GM12878 (cell line): ENCODE data around the gene HCRT. TPM values are rescaled to one million over a fixed set of nuclear protein-coding genes. Genes with fewer than 3 reads are reported as not detected.

Experiments
- FOS ChIP-seq: IDR thresholded peaks from 3 replicates; pipeline ENCODE4 v1.6.1; 2011; ENCODE audit warnings: borderline replicate concordance; ENCODE audit not compliant: insufficient read length; ENCODE audit errors: extremely low read depth
- GABPA ChIP-seq: IDR thresholded peaks from 2 replicates; pipeline ENCODE4 v1.6.1; 2014; ENCODE audit warnings: antibody characterized with exemption, low read depth, mild to moderate bottlenecking, inconsistent platforms
- GATAD2B ChIP-seq: fragments of 450-650 bp; conservative IDR thresholded peaks from 2 replicates; pipeline ENCODE4 v1.6.1; 2017; ENCODE audit warnings: low read depth, mild to moderate bottlenecking, moderate library complexity
- HDAC2 ChIP-seq: fragments of 200-600 bp; sonication (generic); IDR thresholded peaks from 2 replicates; pipeline ENCODE4 v1.6.1; 2017
- IKZF2 ChIP-seq, 2 experiments: fragments of 450-650 bp; IDR thresholded peaks; 2 replicates each; pipeline ENCODE4 v1.6.1; 2017; ENCODE audit warnings: mild to moderate bottlenecking in 2 of 2, moderate library complexity in 2 of 2
- KLF5 ChIP-seq: fragments of 450-650 bp; IDR thresholded peaks from 2 replicates; pipeline ENCODE4 v1.6.1; 2014; ENCODE audit warnings: mild to moderate bottlenecking; ENCODE audit not compliant: partially characterized antibody
- MYB ChIP-seq: fragments of 150-350 bp; IDR thresholded peaks from 2 replicates; pipeline ENCODE4 v1.6.1; 2014; ENCODE audit warnings: mild to moderate bottlenecking, low read depth, low read length, borderline replicate concordance
- MYC ChIP-seq: IDR thresholded peaks from 2 replicates; pipeline ENCODE4 v1.6.1; 2011; ENCODE audit warnings: mild to moderate bottlenecking, low read length, moderate library complexity, inconsistent platforms; ENCODE audit not compliant: insufficient read depth, insufficient replicate concordance, insufficient read length, severe bottlenecking
- NBN ChIP-seq: fragments of 450-650 bp; IDR thresholded peaks from 2 replicates; pipeline ENCODE4 v1.6.1; 2016
- RAD51 ChIP-seq: fragments of 450-650 bp; IDR thresholded peaks from 2 replicates; pipeline ENCODE4 v1.6.1; 2016; ENCODE audit warnings: moderate library complexity, mild to moderate bottlenecking, inconsistent platforms
- RBBP5 ChIP-seq: fragments of 200-600 bp; sonication (generic); conservative IDR thresholded peaks from 2 replicates; pipeline ENCODE4 v1.6.1; 2016
- RELA ChIP-seq: fragments of 450-650 bp; IDR thresholded peaks from 2 replicates; pipeline ENCODE4 v1.8.0; 2014; ENCODE audit warnings: borderline replicate concordance; ENCODE audit not compliant: partially characterized antibody
- SUZ12 ChIP-seq: fragments of 200-600 bp; sonication (generic); IDR thresholded peaks from one replicate; pipeline ENCODE4 v1.6.1; 2018; ENCODE audit warnings: antibody characterized with exemption, mild to moderate bottlenecking; ENCODE audit not compliant: unreplicated experiment
- TCF7 ChIP-seq: IDR thresholded peaks from 2 replicates; pipeline ENCODE4 v1.6.1; 2014; ENCODE audit warnings: antibody characterized with exemption, borderline replicate concordance
- WRNIP1 ChIP-seq: IDR thresholded peaks from 2 replicates; pipeline ENCODE4 v1.6.1; 2011; ENCODE audit warnings: low read depth, low read length, improper control_type of control experiment, borderline replicate concordance
- YBX1 ChIP-seq: fragments of 450-650 bp; IDR thresholded peaks from 2 replicates; pipeline ENCODE4 v1.6.1; 2016; ENCODE audit warnings: antibody characterized with exemption
- ZBED1 ChIP-seq: IDR thresholded peaks from 2 replicates; pipeline ENCODE4 v1.6.1; 2016; ENCODE audit warnings: borderline replicate concordance
- polyA plus RNA-seq, 11 experiments: library from polyadenylated mRNA; depleted of rRNA in 4 of 11; unstranded in 6 of 11; stranded (reverse) in 5 of 11; fragments of >200 nt; fragmentation: Nextera tagmentation in 4 of 11; fragmentation: Illumina TruSeq in 1 of 11; extraction: Ambion mirVana in 4 of 11; extraction: Trizol in 1 of 11; gene quantifications; 1 replicate in 1 of 11; 2 replicates in 10 of 11; pipeline versions ENCODE4 v1.2.1 to v1.2.3, GENCODE V29; 2011 to 2016; ENCODE audit warnings: inconsistent platforms in 2 of 11, missing spikeins in 2 of 11, low read depth in 1 of 11
- total RNA-seq, 4 experiments: library from RNA; depleted of rRNA in 3 of 4; stranded (reverse); fragments of >200 nt in 3 of 4; fragmentation: Illumina TruSeq in 1 of 4; extraction: Trizol in 1 of 4; gene quantifications; 2 replicates each; pipeline versions ENCODE4 v1.2.1 to v1.2.3, GENCODE V29; 2013 to 2021
- TF ChIP-seq, protein P1 (sequence below): fragments of 450-650 bp; IDR thresholded peaks from 2 replicates; pipeline ENCODE4 v1.6.1; 2017; ENCODE audit warnings: mild to moderate bottlenecking, low read depth, inconsistent platforms; ENCODE audit not compliant: poor library complexity, severe bottlenecking
- TF ChIP-seq, protein P2 (sequence below): fragments of 150-350 bp; IDR thresholded peaks from 2 replicates; pipeline ENCODE4 v1.6.1; 2016; ENCODE audit warnings: low read depth, low read length
- TF ChIP-seq, protein P3 (sequence below): fragments of 450-650 bp; IDR thresholded peaks from 2 replicates; pipeline ENCODE4 v1.6.1; 2017; ENCODE audit warnings: low read depth, mild to moderate bottlenecking, moderate library complexity
- TF ChIP-seq, protein P4 (sequence below), 3 experiments: IDR thresholded peaks in 2 of 3; conservative IDR thresholded peaks in 1 of 3; 2 replicates each; pipeline ENCODE4 v1.5.1; 2011; ENCODE audit warnings: low read depth in 3 of 3, low read length in 3 of 3, mild to moderate bottlenecking in 3 of 3, control low read depth in 2 of 3, moderate library complexity in 2 of 3, inconsistent platforms in 1 of 3, mixed read lengths in 1 of 3; ENCODE audit not compliant: control insufficient read depth in 2 of 3, insufficient read depth in 1 of 3; ENCODE audit errors: extremely low read depth in 1 of 3

The HCRT gene
- total and polyA plus RNA-seq, 10 of the 15 experiments (the other 5 are each of a cell fraction or from before 2014, with no cell fraction given): 0.41 TPM; not detected in 9

DNA sequence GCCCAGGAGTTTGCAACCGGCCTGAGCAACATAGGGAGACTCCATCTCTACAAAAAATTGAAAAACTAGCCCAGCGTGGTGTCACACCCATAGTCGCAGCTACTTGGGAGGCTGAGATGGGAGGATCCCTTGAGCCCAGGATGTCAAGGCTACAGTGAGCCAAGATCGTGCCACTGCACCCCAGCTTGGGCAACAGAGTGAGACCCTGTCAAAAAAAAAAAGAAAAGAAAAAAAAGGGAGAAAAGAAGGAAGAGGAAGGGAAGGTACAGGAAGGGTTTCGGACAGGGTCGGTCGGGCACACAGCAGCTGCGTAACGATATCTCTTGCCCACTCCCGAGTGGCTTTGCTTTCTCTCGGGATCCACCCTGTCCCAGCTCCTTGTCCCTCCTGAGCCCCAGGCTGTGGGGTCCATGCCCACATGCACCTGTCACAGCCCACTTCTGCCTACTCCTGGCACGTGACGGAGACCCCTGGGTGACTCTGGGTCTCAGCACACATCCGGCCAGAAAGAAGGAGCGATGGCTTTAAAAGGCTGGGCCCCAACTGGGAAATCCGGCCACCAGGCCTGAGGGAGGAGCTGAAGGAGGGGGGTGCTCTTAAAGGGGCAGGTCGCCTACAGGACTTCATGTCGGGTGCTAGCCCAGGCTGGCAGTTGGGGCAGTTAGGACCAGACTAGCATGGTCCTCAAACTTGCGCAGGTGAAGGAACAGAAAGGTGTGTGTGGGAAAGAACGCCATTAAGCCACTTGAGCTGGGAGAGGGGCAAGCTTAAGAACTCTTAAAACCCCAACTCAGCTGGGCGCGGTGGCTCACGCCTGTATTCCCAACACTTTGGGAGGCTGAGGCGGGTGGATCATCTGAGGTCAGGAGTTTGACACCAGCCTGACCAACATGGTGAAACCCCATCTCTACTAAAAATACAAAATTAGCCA lies 9.0 kb upstream of the HCRT start, which contains the start of gene GHDC (continued):
- TF ChIP-seq SUZ12 (no peak), GATAD2B (peak; percentile 76), KLF5 (peak; percentile 75), IKZF2 (IDR thresholded peaks at IDR 0.05) (no peak; a peak in 1 of 4 replicates), NBN (peak; percentile 80; the same call in 1 of the 2 replicates), ZBED1 (no peak), GABPA (peak; percentile 73; the same call in 1 of the 2 replicates), RBBP5 (no peak), RELA (peak; percentile 67), MYC (no peak), TCF7 (no peak), FOS (no peak), WRNIP1 (no peak), MYB (no peak), YBX1 (no peak), HDAC2 (no peak), RAD51 (peak; percentile 85)
- TF ChIP-seq, protein P1, sequence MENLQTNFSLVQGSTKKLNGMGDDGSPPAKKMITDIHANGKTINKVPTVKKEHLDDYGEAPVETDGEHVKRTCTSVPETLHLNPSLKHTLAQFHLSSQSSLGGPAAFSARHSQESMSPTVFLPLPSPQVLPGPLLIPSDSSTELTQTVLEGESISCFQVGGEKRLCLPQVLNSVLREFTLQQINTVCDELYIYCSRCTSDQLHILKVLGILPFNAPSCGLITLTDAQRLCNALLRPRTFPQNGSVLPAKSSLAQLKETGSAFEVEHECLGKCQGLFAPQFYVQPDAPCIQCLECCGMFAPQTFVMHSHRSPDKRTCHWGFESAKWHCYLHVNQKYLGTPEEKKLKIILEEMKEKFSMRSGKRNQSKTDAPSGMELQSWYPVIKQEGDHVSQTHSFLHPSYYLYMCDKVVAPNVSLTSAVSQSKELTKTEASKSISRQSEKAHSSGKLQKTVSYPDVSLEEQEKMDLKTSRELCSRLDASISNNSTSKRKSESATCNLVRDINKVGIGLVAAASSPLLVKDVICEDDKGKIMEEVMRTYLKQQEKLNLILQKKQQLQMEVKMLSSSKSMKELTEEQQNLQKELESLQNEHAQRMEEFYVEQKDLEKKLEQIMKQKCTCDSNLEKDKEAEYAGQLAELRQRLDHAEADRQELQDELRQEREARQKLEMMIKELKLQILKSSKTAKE: peak; percentile 33
- TF ChIP-seq, protein P2, sequence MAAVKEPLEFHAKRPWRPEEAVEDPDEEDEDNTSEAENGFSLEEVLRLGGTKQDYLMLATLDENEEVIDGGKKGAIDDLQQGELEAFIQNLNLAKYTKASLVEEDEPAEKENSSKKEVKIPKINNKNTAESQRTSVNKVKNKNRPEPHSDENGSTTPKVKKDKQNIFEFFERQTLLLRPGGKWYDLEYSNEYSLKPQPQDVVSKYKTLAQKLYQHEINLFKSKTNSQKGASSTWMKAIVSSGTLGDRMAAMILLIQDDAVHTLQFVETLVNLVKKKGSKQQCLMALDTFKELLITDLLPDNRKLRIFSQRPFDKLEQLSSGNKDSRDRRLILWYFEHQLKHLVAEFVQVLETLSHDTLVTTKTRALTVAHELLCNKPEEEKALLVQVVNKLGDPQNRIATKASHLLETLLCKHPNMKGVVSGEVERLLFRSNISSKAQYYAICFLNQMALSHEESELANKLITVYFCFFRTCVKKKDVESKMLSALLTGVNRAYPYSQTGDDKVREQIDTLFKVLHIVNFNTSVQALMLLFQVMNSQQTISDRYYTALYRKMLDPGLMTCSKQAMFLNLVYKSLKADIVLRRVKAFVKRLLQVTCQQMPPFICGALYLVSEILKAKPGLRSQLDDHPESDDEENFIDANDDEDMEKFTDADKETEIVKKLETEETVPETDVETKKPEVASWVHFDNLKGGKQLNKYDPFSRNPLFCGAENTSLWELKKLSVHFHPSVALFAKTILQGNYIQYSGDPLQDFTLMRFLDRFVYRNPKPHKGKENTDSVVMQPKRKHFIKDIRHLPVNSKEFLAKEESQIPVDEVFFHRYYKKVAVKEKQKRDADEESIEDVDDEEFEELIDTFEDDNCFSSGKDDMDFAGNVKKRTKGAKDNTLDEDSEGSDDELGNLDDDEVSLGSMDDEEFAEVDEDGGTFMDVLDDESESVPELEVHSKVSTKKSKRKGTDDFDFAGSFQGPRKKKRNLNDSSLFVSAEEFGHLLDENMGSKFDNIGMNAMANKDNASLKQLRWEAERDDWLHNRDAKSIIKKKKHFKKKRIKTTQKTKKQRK: no peak
- TF ChIP-seq, protein P3, sequence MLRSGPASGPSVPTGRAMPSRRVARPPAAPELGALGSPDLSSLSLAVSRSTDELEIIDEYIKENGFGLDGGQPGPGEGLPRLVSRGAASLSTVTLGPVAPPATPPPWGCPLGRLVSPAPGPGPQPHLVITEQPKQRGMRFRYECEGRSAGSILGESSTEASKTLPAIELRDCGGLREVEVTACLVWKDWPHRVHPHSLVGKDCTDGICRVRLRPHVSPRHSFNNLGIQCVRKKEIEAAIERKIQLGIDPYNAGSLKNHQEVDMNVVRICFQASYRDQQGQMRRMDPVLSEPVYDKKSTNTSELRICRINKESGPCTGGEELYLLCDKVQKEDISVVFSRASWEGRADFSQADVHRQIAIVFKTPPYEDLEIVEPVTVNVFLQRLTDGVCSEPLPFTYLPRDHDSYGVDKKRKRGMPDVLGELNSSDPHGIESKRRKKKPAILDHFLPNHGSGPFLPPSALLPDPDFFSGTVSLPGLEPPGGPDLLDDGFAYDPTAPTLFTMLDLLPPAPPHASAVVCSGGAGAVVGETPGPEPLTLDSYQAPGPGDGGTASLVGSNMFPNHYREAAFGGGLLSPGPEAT: peak; percentile 100
- TF ChIP-seq, protein P4, sequence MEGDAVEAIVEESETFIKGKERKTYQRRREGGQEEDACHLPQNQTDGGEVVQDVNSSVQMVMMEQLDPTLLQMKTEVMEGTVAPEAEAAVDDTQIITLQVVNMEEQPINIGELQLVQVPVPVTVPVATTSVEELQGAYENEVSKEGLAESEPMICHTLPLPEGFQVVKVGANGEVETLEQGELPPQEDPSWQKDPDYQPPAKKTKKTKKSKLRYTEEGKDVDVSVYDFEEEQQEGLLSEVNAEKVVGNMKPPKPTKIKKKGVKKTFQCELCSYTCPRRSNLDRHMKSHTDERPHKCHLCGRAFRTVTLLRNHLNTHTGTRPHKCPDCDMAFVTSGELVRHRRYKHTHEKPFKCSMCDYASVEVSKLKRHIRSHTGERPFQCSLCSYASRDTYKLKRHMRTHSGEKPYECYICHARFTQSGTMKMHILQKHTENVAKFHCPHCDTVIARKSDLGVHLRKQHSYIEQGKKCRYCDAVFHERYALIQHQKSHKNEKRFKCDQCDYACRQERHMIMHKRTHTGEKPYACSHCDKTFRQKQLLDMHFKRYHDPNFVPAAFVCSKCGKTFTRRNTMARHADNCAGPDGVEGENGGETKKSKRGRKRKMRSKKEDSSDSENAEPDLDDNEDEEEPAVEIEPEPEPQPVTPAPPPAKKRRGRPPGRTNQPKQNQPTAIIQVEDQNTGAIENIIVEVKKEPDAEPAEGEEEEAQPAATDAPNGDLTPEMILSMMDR (IDR thresholded peaks at IDR 0.05 in 2 of 3, conservative IDR thresholded peaks at IDR 0.05 in 1 of 3; ENCODE audit: control insufficient read depth in 2 of 3, extremely low read depth in 1 of 3, insufficient read depth in 1 of 3, low read depth in 3 of 3, low read length in 3 of 3): 0 out of 6 replicates have a peak, but pooled peaks of 1 of the 3 experiments have one; percentile 6
